HL-60 (cell line): ENCODE data around the gene CTBS.

Experiments used
- DNase-seq, 2 experiments: peaks; one replicate each; pipeline ENCODE4 v3.0.0-alpha.2; 2010 to 2020; ENCODE audit warnings: low read depth in 1 of 2, low spot score in 1 of 2
- H3K27ac ChIP-seq: fragments of 250-450 bp; sonication (Bioruptor Pico); replicated peaks from 2 replicates; pipeline ENCODE4 v1.5.1; 2020; ENCODE audit warnings: mild to moderate bottlenecking, moderate library complexity
- H3K27me3 ChIP-seq: fragments of 250-450 bp; sonication (Bioruptor Pico); 2 replicates; pipeline ENCODE4 v1.5.1; 2021; ENCODE audit warnings: mild to moderate bottlenecking, moderate library complexity; ENCODE audit not compliant: insufficient read depth, poor library complexity, severe bottlenecking
- H3K4me3 ChIP-seq: replicated peaks from 2 replicates; pipeline ENCODE4 v1.5.1; 2011; ENCODE audit warnings: mild to moderate bottlenecking, control low read depth, low read length; ENCODE audit not compliant: insufficient read depth
- CTCF ChIP-seq: IDR thresholded peaks from one replicate; pipeline ENCODE4 v1.5.1; 2011; ENCODE audit warnings: low read length, control low read depth, inconsistent platforms; ENCODE audit not compliant: insufficient read depth
- GABPA ChIP-seq: IDR thresholded peaks from 2 replicates; pipeline ENCODE4 v1.6.1; 2012; ENCODE audit warnings: low read depth
- POLR2AphosphoS5 ChIP-seq: IDR thresholded peaks from 2 replicates; pipeline ENCODE4 v1.6.1; 2012; ENCODE audit warnings: low read depth
- SPI1 ChIP-seq: IDR thresholded peaks from 2 replicates; pipeline ENCODE4 v1.6.1; 2012; ENCODE audit warnings: low read depth, mild to moderate bottlenecking, borderline replicate concordance
- TF ChIP-seq, protein P1 (sequence below): IDR thresholded peaks from 2 replicates; pipeline ENCODE4 v1.6.1; 2012; ENCODE audit warnings: low read depth; ENCODE audit not compliant: insufficient replicate concordance

CTBS gene

GRCh38 chr1:84550826-84551225 is 23.4 kb downstream of the CTBS start:
- no peak for TF ChIP-seq SPI1
- TF ChIP-seq POLR2AphosphoS5, result no peak
- TF ChIP-seq CTCF, result no peak
- TF ChIP-seq, protein P1, sequence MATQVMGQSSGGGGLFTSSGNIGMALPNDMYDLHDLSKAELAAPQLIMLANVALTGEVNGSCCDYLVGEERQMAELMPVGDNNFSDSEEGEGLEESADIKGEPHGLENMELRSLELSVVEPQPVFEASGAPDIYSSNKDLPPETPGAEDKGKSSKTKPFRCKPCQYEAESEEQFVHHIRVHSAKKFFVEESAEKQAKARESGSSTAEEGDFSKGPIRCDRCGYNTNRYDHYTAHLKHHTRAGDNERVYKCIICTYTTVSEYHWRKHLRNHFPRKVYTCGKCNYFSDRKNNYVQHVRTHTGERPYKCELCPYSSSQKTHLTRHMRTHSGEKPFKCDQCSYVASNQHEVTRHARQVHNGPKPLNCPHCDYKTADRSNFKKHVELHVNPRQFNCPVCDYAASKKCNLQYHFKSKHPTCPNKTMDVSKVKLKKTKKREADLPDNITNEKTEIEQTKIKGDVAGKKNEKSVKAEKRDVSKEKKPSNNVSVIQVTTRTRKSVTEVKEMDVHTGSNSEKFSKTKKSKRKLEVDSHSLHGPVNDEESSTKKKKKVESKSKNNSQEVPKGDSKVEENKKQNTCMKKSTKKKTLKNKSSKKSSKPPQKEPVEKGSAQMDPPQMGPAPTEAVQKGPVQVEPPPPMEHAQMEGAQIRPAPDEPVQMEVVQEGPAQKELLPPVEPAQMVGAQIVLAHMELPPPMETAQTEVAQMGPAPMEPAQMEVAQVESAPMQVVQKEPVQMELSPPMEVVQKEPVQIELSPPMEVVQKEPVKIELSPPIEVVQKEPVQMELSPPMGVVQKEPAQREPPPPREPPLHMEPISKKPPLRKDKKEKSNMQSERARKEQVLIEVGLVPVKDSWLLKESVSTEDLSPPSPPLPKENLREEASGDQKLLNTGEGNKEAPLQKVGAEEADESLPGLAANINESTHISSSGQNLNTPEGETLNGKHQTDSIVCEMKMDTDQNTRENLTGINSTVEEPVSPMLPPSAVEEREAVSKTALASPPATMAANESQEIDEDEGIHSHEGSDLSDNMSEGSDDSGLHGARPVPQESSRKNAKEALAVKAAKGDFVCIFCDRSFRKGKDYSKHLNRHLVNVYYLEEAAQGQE, result no peak
- no peak for TF ChIP-seq GABPA
- Histone ChIP-seq H3K4me3 (no peak overlapping the region), H3K27ac (no peak overlapping the region), H3K27me3 (no peaks in the 10 kb centered on the region)
- DNase-seq, result no peak

DNA sequence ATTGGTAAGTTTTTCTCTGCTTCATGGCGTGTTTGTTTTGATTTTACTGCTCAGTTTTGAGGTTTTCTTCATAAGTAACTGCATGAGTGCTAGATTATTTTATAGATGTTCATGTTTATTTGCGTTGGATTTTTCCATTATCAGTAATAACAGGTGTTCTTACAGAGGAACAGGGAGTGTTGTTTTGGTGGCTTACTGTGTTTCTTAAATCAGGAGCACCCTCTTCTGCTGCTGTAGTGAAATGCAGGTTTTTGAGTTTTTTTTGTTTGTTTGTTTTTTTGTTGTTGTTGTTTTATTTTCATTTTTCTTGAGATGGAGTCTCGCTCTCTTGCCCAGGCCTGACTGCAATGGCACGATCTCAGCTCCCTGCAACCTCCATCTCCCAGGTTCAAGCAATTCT is 32.6 kb downstream of the CTBS start:
- Histone ChIP-seq H3K4me3 (no peak overlapping the region), H3K27me3 (no peaks in the 10 kb centered on the region), H3K27ac (no peak overlapping the region)
- DNase-seq, result no peak
- TF ChIP-seq CTCF, result no peak
- TF ChIP-seq POLR2AphosphoS5, result no peak
- TF ChIP-seq SPI1, result no peak
- TF ChIP-seq GABPA, result no peak
- TF ChIP-seq, protein P1, result no peak

DNA sequence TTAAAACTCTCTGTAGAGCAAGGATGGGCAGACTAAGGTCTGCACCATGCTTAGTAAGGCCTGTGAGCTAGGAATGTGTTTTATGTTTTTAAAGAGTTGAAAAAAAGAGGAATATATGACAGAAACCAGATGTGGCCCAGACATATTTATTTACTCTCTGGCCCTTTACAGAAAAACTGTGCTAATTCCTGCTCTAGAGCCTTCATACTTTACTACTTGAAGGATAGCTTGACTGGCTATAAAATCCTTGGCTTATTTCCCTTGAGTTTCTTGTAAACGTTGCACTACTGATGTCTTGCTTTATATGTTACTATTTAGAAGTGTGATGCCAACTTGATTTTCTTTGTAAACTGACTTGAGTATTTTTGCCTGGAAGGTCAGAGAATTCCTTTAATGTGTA is 33.5 kb downstream of the CTBS start:
- DNase-seq, result no peak
- no peak overlapping the region for H3K4me3 ChIP-seq
- TF ChIP-seq CTCF, result no peak
- H3K27ac ChIP-seq, result no peak overlapping the region
- H3K27me3 ChIP-seq, result no peaks in the 10 kb centered on the region

DNA sequence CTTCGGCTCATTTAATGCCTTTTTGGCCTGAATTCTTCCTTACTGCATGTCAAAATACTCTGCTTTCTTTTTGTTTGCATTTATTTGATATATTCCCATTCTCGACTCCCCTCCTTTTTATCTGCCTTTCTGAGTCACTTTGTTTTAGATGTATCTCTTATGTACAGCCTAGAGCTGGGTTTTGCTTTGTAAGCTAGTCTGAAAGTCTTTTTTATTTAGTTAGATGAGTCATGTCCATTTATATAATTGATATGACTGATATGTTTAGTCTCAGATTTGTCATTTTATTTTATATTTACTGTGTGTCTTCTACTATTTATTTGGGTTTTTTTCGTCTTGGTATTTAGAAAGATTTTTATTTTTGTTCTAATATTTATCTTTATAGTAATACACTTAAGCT is 34.3 kb downstream of the CTBS start:
- DNase-seq, result no peak
- no peaks in the 10 kb centered on the region for H3K27me3 ChIP-seq
- H3K4me3 ChIP-seq, result no peak overlapping the region
- TF ChIP-seq SPI1 (no peak), CTCF (no peak), GABPA (no peak), POLR2AphosphoS5 (no peak)
- TF ChIP-seq, protein P1, result no peak
- no peak overlapping the region for H3K27ac ChIP-seq
